ENCODE data around the gene STRN4. TPM values are rescaled to one million over a fixed set of nuclear protein-coding genes. Genes with fewer than 3 reads are reported as not detected.

Gene STRN4, protein sequence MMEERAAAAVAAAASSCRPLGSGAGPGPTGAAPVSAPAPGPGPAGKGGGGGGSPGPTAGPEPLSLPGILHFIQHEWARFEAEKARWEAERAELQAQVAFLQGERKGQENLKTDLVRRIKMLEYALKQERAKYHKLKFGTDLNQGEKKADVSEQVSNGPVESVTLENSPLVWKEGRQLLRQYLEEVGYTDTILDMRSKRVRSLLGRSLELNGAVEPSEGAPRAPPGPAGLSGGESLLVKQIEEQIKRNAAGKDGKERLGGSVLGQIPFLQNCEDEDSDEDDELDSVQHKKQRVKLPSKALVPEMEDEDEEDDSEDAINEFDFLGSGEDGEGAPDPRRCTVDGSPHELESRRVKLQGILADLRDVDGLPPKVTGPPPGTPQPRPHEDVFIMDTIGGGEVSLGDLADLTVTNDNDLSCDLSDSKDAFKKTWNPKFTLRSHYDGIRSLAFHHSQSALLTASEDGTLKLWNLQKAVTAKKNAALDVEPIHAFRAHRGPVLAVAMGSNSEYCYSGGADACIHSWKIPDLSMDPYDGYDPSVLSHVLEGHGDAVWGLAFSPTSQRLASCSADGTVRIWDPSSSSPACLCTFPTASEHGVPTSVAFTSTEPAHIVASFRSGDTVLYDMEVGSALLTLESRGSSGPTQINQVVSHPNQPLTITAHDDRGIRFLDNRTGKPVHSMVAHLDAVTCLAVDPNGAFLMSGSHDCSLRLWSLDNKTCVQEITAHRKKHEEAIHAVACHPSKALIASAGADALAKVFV
- total RNA-seq (10 to 100 TPM; 28.6 to 72.3 (median 40.6) TPM), polyA plus RNA-seq (10 to 100 TPM; 45.2 to 53.9 (median 46.2) TPM)
- long read RNA-seq, donor 1, transcript STRN4-202 (18 exons, 3,628 nt): major isoform, 5 of 24 reads
- long read RNA-seq, donor 1, partial matches to known transcripts: 8 of 24 reads
- long read RNA-seq, donor 1, other reads (novel, unspliced or antisense): 9 of 24 reads
- long read RNA-seq, donor 2, transcript STRN4-202 (18 exons, 3,628 nt): major isoform, 31 of 117 reads
- long read RNA-seq, donor 2, transcript STRN4-222 (1 exons, 2,240 nt): minor isoform, 7 of 117 reads
- long read RNA-seq, donor 2, transcript STRN4-201 (18 exons, 3,210 nt): minor isoform, 9 of 117 reads
- long read RNA-seq, donor 2, partial matches to known transcripts: 36 of 117 reads
- long read RNA-seq, donor 2, other reads (novel, unspliced or antisense): 34 of 117 reads

DNA sequence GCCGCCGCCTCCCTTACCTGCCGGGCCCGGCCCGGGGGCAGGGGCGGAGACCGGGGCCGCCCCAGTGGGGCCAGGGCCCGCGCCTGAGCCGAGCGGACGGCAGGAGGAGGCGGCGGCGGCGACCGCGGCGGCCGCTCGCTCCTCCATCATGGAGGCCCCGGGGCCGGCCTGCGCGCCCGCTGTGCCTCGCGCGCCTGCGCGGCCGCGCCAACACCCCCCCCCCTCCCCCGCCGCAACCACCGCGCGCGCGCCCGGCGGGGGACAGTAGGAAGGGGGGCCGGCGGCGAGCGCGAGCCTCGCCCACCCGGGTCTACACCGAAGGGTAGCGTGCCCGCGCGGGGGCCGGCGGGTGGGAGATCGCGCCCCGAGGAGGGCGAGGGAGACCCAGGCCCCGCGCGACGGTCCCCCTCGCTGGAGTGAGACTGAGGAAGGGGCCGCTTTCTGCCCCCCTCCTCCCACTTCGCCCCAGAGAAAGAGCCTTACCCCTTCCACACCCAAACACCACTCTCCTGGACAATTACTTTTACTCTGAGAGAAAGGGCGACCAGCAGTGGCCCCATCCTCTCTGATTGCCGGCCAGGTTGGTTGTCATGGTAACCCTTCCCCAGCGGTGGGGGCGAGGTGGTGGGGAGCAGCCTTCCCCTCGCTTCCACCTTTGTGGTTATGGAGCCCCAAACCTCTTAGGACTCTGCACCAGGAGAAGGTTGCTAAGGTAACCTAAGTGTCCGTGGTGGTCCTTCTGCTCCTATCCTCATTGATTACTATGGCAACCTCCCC lies at the start of gene STRN4:
Gene STRN4, minus strand, starts transcription at position 170 of the 777 bp plus-strand sequence. Its CDS starts 20 bp downstream, at position 150.
- Histone ChIP-seq H3K27ac (peak within 1 kb of the TSS; percentile 95), H3K9me3 (no peaks in the 10 kb centered on the region), H3K27me3 (ENCODE audit: insufficient read depth in 3 of 3, low read length in 2 of 3) (no peaks in the 10 kb centered on the region), H3K4me1 (peaks cover 39% of the 10 kb centered on the region), H3K4me3 (peak within 1 kb of the TSS; percentile 99), H3K36me3 (ENCODE audit: insufficient read depth in 1 of 2, low read depth in 1 of 2) (peaks cover 0 to 32% of the 10 kb centered on the region in 2 donors)
- DNase-seq (peak; percentile 68 to 75), ATAC-seq (peak; percentile 67 to 72 (median 72))
- intact Hi-C loops (cut with DNase I): loop anchor here in 1 of 2 donors (5.0 kb wide), 1 partner anchor 44 kb away; no protein-coding TSS in a partner anchor
- 1 to 5% (median 1%) methylated on average over 22 to 74 of the region's 74 CpGs for WGBS, 3 donors
- TF ChIP-seq, protein P1, sequence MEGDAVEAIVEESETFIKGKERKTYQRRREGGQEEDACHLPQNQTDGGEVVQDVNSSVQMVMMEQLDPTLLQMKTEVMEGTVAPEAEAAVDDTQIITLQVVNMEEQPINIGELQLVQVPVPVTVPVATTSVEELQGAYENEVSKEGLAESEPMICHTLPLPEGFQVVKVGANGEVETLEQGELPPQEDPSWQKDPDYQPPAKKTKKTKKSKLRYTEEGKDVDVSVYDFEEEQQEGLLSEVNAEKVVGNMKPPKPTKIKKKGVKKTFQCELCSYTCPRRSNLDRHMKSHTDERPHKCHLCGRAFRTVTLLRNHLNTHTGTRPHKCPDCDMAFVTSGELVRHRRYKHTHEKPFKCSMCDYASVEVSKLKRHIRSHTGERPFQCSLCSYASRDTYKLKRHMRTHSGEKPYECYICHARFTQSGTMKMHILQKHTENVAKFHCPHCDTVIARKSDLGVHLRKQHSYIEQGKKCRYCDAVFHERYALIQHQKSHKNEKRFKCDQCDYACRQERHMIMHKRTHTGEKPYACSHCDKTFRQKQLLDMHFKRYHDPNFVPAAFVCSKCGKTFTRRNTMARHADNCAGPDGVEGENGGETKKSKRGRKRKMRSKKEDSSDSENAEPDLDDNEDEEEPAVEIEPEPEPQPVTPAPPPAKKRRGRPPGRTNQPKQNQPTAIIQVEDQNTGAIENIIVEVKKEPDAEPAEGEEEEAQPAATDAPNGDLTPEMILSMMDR (IDR thresholded peaks at IDR 0.05): no peak

DNA sequence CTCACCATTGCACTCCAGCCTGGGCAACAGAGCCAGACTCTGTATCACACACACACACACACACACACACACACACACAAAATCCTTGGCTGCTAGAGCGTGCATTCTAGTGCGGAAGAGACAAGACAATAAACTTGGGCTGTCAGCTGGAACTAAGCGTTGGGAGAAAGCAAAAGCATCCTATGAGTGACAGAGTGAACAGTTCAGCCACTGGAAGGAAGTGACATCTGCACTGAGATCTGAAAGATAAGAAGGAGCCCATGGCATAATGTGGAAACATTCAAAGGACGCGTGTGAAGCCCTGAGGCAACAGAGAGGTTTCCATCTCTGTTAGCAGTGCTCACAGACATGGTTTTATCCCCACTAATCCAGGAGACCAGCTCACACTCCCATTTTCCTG lies 45.7 kb upstream of the STRN4 start:
- DNase-seq: no peak
- WGBS, 3 donors: 47 to 55% (median 50%) methylated on average over 5 of the region's 5 CpGs
- intact Hi-C loops (cut with DNase I): no loop called here

DNA sequence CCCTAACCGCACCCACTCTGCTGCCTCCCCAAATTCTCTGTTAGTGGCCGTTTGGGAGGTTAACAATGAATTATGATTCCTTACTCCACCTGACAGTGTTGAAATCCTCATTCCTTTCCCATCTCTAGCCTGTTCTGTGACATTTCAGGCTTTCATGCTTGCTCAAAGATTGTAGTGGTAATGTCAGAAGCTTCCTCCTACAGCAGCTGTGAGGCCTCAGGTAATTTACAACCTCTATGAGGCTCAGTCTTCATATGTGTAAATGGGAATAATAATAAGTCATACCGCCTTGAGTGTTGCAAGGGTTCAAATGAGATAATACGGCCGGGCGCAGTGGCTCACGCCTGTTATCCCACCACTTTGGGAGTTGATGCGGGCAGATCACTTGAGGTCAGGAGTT lies 43.1 kb upstream of the STRN4 start:
- TF ChIP-seq, protein P1 (IDR thresholded peaks at IDR 0.05): no peak
- ATAC-seq (no peak), DNase-seq (no peak)
- peaks cover 0 to 21% (median 4%) of the 10 kb centered on the region in 3 donors for H3K27me3 ChIP-seq (ENCODE audit: insufficient read depth in 3 of 3, low read length in 2 of 3)
- intact Hi-C loops (cut with DNase I): loop anchor here in 1 of 2 donors (5.0 kb wide), 1 partner anchor 38 kb away; no protein-coding TSS in a partner anchor
- no peaks in the 10 kb centered on the region for H3K9me3 ChIP-seq
- no peaks in the 10 kb centered on the region for H3K36me3 ChIP-seq (ENCODE audit: insufficient read depth in 1 of 2, low read depth in 1 of 2)
- no peak overlapping the region for H3K27ac ChIP-seq
- peaks cover 9% of the 10 kb centered on the region for H3K4me1 ChIP-seq
- no peak overlapping the region for H3K4me3 ChIP-seq
- WGBS, 3 donors: 86 to 88% (median 87%) methylated on average over 8 of the region's 8 CpGs

More for the DNA sequence above, 45.7 kb upstream of the STRN4 start:
- H3K4me1 ChIP-seq: peaks cover 4% of the 10 kb centered on the region
- H3K4me3 ChIP-seq: no peak overlapping the region
- no peak for ATAC-seq
- H3K27ac ChIP-seq: no peak overlapping the region
- TF ChIP-seq, protein P1 (IDR thresholded peaks at IDR 0.05): no peak
- H3K27me3 ChIP-seq (ENCODE audit: insufficient read depth in 3 of 3, low read length in 2 of 3): peaks cover 0 to 12% (median 0%) of the 10 kb centered on the region in 3 donors
- H3K9me3 ChIP-seq: no peaks in the 10 kb centered on the region
- no peaks in the 10 kb centered on the region for H3K36me3 ChIP-seq (ENCODE audit: insufficient read depth in 1 of 2, low read depth in 1 of 2)

DNA sequence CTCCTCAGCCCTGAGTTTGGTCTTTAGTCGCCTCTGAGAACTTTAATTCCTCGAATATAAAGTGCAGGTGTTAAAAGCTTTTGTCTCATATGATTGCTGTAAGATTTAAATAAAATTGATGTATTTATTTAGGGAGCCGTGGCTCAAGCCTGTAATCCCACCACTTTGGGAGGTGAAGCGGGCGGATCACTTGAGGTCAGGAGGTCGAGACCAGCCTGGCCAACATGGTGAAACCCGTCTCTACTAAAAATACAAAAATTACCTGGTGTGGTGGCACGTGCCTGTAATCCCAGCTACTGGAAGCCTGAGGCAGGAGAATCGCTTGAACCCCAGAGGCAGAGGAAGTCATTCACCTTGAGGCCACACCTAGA lies 42.7 kb upstream of the STRN4 start:
- no peak for ATAC-seq
- Histone ChIP-seq H3K4me3 (peak overlapping the region; percentile 67), H3K4me1 (peaks cover 9% of the 10 kb centered on the region), H3K36me3 (ENCODE audit: insufficient read depth in 1 of 2, low read depth in 1 of 2) (no peaks in the 10 kb centered on the region), H3K27ac (no peak overlapping the region), H3K27me3 (ENCODE audit: insufficient read depth in 3 of 3, low read length in 2 of 3) (peaks cover 0 to 21% (median 4%) of the 10 kb centered on the region in 3 donors), H3K9me3 (no peaks in the 10 kb centered on the region)
- intact Hi-C loops (cut with DNase I): loop anchor here in 1 of 2 donors (5.0 kb wide), 1 partner anchor 38 kb away; no protein-coding TSS in a partner anchor
- TF ChIP-seq, protein P1 (IDR thresholded peaks at IDR 0.05): no peak
- WGBS, 3 donors: 63 to 67% (median 67%) methylated on average over 9 of the region's 9 CpGs
- DNase-seq: no peak

Measured in psoas muscle (tissue), 8 donors.